CD4-positive, CD25-positive, alpha-beta regulatory T cell (primary cell): ENCODE data around the gene MERTK. TPM values are rescaled to one million over a fixed set of nuclear protein-coding genes. Genes with fewer than 3 reads are reported as not detected.

Experiments used
- ATAC-seq, 2 donors: fragments of 150-1000 bp; cut with Tn5 transposase; one replicate each; pipeline ENCODE4 v1.10.0; 2021; ENCODE audit warnings: low read depth in 2 of 2, moderate number of reproducible peaks in 2 of 2, moderate library complexity in 1 of 2
- DNase-seq, 3 donors: peaks; one replicate each; pipeline versions ENCODE4 v3.0.0 to v3.0.0-alpha.2; 2012 to 2022; ENCODE audit warnings: mixed read lengths in 1 of 3
- H3K27ac ChIP-seq: one replicate; pipeline ENCODE4 v1.7.0; 2013; ENCODE audit warnings: mild to moderate bottlenecking, low read length; ENCODE audit not compliant: insufficient read depth, poor library complexity, severe bottlenecking
- H3K27me3 ChIP-seq: one replicate; pipeline ENCODE4 v1.7.0; 2013; ENCODE audit warnings: low read length; ENCODE audit not compliant: control insufficient read depth, insufficient read depth
- H3K36me3 ChIP-seq: one replicate; pipeline ENCODE4 v1.7.0; 2013; ENCODE audit warnings: mild to moderate bottlenecking, low read length, moderate library complexity; ENCODE audit not compliant: control insufficient read depth, insufficient read depth
- H3K4me1 ChIP-seq: 2 replicates; pipeline ENCODE4 v1.7.0; 2013; ENCODE audit warnings: mild to moderate bottlenecking, low read length; ENCODE audit not compliant: insufficient read depth, control insufficient read depth, poor library complexity, severe bottlenecking
- H3K4me3 ChIP-seq: one replicate; pipeline ENCODE4 v1.7.0; 2013; ENCODE audit warnings: low read depth, mild to moderate bottlenecking, low read length, moderate library complexity
- H3K9me3 ChIP-seq, 2 experiments: 1 replicate in 1 of 2; 2 replicates in 1 of 2; pipeline ENCODE4 v1.7.0; 2013; ENCODE audit warnings: low read length in 2 of 2, mild to moderate bottlenecking in 1 of 2, moderate library complexity in 1 of 2; ENCODE audit not compliant: control insufficient read depth in 2 of 2
- H3K27ac Mint-ChIP-seq, 3 donors: one replicate each; pipeline ENCODE4 v1.8.0; 2020 to 2022; ENCODE audit warnings: mild to moderate bottlenecking in 3 of 3, mixed read lengths in 3 of 3, moderate library complexity in 2 of 3
- H3K27me3 Mint-ChIP-seq: one replicate; pipeline ENCODE4 v1.8.0; 2022; ENCODE audit warnings: mild to moderate bottlenecking, mixed read lengths
- H3K36me3 Mint-ChIP-seq: one replicate; pipeline ENCODE4 v1.8.0; 2020; ENCODE audit warnings: mixed read lengths
- H3K4me1 Mint-ChIP-seq, 4 donors: one replicate each; pipeline ENCODE4 v1.8.0; 2020 to 2022; ENCODE audit warnings: mixed read lengths in 4 of 4, mild to moderate bottlenecking in 1 of 4
- H3K4me3 Mint-ChIP-seq, 4 donors: one replicate each; pipeline ENCODE4 v1.8.0; 2020 to 2022; ENCODE audit warnings: mild to moderate bottlenecking in 4 of 4, mixed read lengths in 4 of 4, moderate library complexity in 3 of 4
- H3K9me3 Mint-ChIP-seq, 7 donors: one replicate each; pipeline ENCODE4 v1.8.0; 2020 to 2022; ENCODE audit warnings: mixed read lengths in 7 of 7, mild to moderate bottlenecking in 3 of 7, moderate library complexity in 2 of 7
- polyA plus RNA-seq, 4 donors: library from polyadenylated mRNA; unstranded; fragments of 300-500 nt; fragmentation: Illumina TruSeq; gene quantifications; one replicate each; pipeline ENCODE4 v1.2.3, GENCODE V29; 2021
- total RNA-seq: library from RNA; stranded (reverse); gene quantifications from one replicate; pipeline ENCODE4 v1.2.3, GENCODE V29; 2022

MERTK gene
- total and polyA plus RNA-seq, 5 donors from 2014 or later = 0.20 TPM; not detected in 4

GRCh38 chr2:112007493-112007892 is 109.1 kb downstream of the MERTK start:
- DNase-seq = no peak
- H3K4me1 ChIP-seq = no peaks in the 10 kb centered on the region
- Mint-ChIP-seq H3K9me3 (no peaks in the 10 kb centered on the region), H3K4me3 (no peak overlapping the region), H3K36me3 (no peaks in the 10 kb centered on the region), H3K4me1 (no peaks in the 10 kb centered on the region), H3K27me3 (peaks cover 6% of the 10 kb centered on the region), H3K27ac (no peak overlapping the region)
- H3K4me3 ChIP-seq = no peak overlapping the region
- ATAC-seq = no peak
- no peaks in the 10 kb centered on the region for H3K36me3 ChIP-seq
- no peaks in the 10 kb centered on the region for H3K9me3 ChIP-seq
- no peaks in the 10 kb centered on the region for H3K27me3 ChIP-seq
- H3K27ac ChIP-seq = no peak overlapping the region

DNA sequence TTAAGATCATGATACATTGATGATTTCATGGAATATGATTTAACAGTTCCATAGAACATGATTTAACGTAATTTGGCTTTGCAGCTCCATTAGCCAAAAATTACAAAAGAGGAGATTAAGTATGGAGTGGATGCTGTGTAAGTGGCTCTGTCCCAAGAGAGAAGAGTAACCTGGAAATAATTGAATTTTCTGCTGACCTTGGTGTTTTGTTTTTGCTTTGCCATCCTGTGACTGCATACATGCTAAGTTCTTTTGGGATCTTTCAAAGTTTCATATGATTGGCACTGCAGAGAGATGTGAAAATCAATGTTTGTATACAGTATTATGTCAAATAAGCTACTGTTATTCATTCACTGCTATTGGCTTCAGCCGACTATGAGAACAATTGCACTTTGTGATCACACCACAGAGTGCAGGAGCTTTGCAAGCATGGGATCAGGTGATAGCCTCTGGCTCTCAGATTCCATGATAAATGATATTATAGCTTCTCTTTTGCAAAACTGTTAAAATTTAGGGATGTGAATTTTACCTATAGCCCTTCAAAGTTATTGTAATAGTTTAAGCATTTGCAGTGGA is 110.6 kb downstream of the MERTK start:
- Mint-ChIP-seq H3K36me3 (no peaks in the 10 kb centered on the region), H3K4me3 (no peak overlapping the region), H3K27me3 (peaks cover 6% of the 10 kb centered on the region), H3K27ac (no peak overlapping the region), H3K4me1 (no peaks in the 10 kb centered on the region), H3K9me3 (no peaks in the 10 kb centered on the region)
- Histone ChIP-seq H3K27me3 (no peaks in the 10 kb centered on the region), H3K9me3 (no peaks in the 10 kb centered on the region), H3K36me3 (no peaks in the 10 kb centered on the region), H3K27ac (no peak overlapping the region), H3K4me1 (no peaks in the 10 kb centered on the region), H3K4me3 (no peak overlapping the region)
- no peak for DNase-seq
- no peak for ATAC-seq

- Histone ChIP-seq H3K27ac (no peak overlapping the region), H3K4me1 (no peaks in the 10 kb centered on the region), H3K4me3 (no peak overlapping the region), H3K9me3 (no peaks in the 10 kb centered on the region), H3K27me3 (no peaks in the 10 kb centered on the region), H3K36me3 (no peaks in the 10 kb centered on the region)
- H3K36me3 Mint-ChIP-seq = no peaks in the 10 kb centered on the region
- ATAC-seq (no peak), DNase-seq (no peak)
- H3K4me3 Mint-ChIP-seq = no peak overlapping the region
- H3K27ac Mint-ChIP-seq = no peak overlapping the region
- H3K4me1 Mint-ChIP-seq = no peaks in the 10 kb centered on the region
- H3K27me3 Mint-ChIP-seq = peaks cover 13% of the 10 kb centered on the region
- no peaks in the 10 kb centered on the region for H3K9me3 Mint-ChIP-seq
Measured at GRCh38 chr2:112010751-112011150, 112.3 kb downstream of the MERTK start.

- no peaks in the 10 kb centered on the region for H3K36me3 Mint-ChIP-seq
- peaks cover 16% of the 10 kb centered on the region for H3K27me3 Mint-ChIP-seq
- H3K27me3 ChIP-seq = peaks cover under 1% of the 10 kb centered on the region
- ATAC-seq = no peak
- no peaks in the 10 kb centered on the region for H3K4me1 ChIP-seq
- H3K36me3 ChIP-seq = no peaks in the 10 kb centered on the region
- H3K4me3 ChIP-seq = no peak overlapping the region
- H3K9me3 ChIP-seq = peaks cover 0 to under 1% of the 10 kb centered on the region in 2 experiments
- H3K9me3 Mint-ChIP-seq = no peaks in the 10 kb centered on the region
- H3K4me3 Mint-ChIP-seq = no peak overlapping the region
- H3K27ac ChIP-seq = no peak overlapping the region
- no peaks in the 10 kb centered on the region for H3K4me1 Mint-ChIP-seq
- DNase-seq = no peak
- H3K27ac Mint-ChIP-seq = no peak overlapping the region
Measured at GRCh38 chr2:112012556-112012955, 114.1 kb downstream of the MERTK start.

GRCh38 chr2:112018846-112019245 is 120.4 kb downstream of the MERTK start:
- no peak overlapping the region for H3K27ac ChIP-seq
- no peak overlapping the region for H3K27ac Mint-ChIP-seq
- H3K9me3 Mint-ChIP-seq = peaks cover 0 to 3% (median 0%) of the 10 kb centered on the region in 7 donors
- H3K36me3 Mint-ChIP-seq = no peaks in the 10 kb centered on the region
- H3K9me3 ChIP-seq = peaks cover 0 to 2% of the 10 kb centered on the region in 2 experiments
- no peaks in the 10 kb centered on the region for H3K4me1 Mint-ChIP-seq
- peaks cover 15% of the 10 kb centered on the region for H3K27me3 Mint-ChIP-seq
- DNase-seq (no peak), ATAC-seq (no peak)
- H3K4me1 ChIP-seq = no peaks in the 10 kb centered on the region
- peaks cover 9% of the 10 kb centered on the region for H3K27me3 ChIP-seq
- no peaks in the 10 kb centered on the region for H3K36me3 ChIP-seq
- H3K4me3 ChIP-seq = no peak overlapping the region
- no peak overlapping the region for H3K4me3 Mint-ChIP-seq

GRCh38 chr2:112019569-112019982 is 121.2 kb downstream of the MERTK start:
- Histone ChIP-seq H3K36me3 (no peaks in the 10 kb centered on the region), H3K9me3 (peaks cover 0 to 2% of the 10 kb centered on the region in 2 experiments), H3K27ac (no peak overlapping the region), H3K4me1 (no peaks in the 10 kb centered on the region), H3K4me3 (no peak overlapping the region), H3K27me3 (peaks cover 9% of the 10 kb centered on the region)
- Mint-ChIP-seq H3K27ac (no peak overlapping the region), H3K27me3 (peaks cover 15% of the 10 kb centered on the region), H3K36me3 (no peaks in the 10 kb centered on the region), H3K4me1 (no peaks in the 10 kb centered on the region), H3K4me3 (no peak overlapping the region), H3K9me3 (peaks cover 0 to 3% (median 0%) of the 10 kb centered on the region in 7 donors)
- ATAC-seq (no peak), DNase-seq (no peak)

GRCh38 chr2:112020561-112020960 is 122.2 kb downstream of the MERTK start:
- Mint-ChIP-seq H3K4me1 (no peaks in the 10 kb centered on the region), H3K9me3 (peaks cover 0 to 3% (median 0%) of the 10 kb centered on the region in 7 donors), H3K27ac (peak overlapping the region in 1 of 3 donors; percentile 85), H3K4me3 (no peak overlapping the region), H3K27me3 (peaks cover 14% of the 10 kb centered on the region), H3K36me3 (no peaks in the 10 kb centered on the region)
- Histone ChIP-seq H3K27me3 (peaks cover 9% of the 10 kb centered on the region), H3K36me3 (no peaks in the 10 kb centered on the region), H3K27ac (no peak overlapping the region), H3K4me3 (no peak overlapping the region), H3K9me3 (peaks cover 0 to 2% of the 10 kb centered on the region in 2 experiments), H3K4me1 (no peaks in the 10 kb centered on the region)
- no peak for ATAC-seq
- no peak for DNase-seq

DNA sequence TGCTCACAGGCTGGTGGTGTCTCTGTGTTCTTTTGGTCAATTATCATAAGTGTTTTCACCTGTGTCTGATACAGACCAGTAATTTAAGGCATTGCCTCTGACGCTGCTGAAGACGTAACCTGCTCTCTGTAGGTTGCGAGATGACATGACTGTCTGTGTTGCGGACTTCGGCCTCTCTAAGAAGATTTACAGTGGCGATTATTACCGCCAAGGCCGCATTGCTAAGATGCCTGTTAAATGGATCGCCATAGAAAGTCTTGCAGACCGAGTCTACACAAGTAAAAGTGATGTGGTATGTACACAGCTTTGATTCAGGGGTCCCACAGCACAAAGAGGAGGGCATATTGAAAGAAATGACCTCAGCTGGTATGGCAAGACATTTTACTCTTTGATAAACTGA is 122.9 kb downstream of the MERTK start:
- H3K27ac ChIP-seq = no peak overlapping the region
- ATAC-seq (no peak), DNase-seq (no peak)
- Mint-ChIP-seq H3K36me3 (no peaks in the 10 kb centered on the region), H3K27ac (no peak overlapping the region), H3K27me3 (peaks cover 14% of the 10 kb centered on the region), H3K4me3 (no peak overlapping the region), H3K9me3 (peaks cover 0 to 3% (median 0%) of the 10 kb centered on the region in 7 donors), H3K4me1 (no peaks in the 10 kb centered on the region)
- peaks cover 9% of the 10 kb centered on the region for H3K27me3 ChIP-seq
- H3K9me3 ChIP-seq = peaks cover 0 to 2% of the 10 kb centered on the region in 2 experiments
- H3K4me3 ChIP-seq = no peak overlapping the region
- no peaks in the 10 kb centered on the region for H3K36me3 ChIP-seq
- no peaks in the 10 kb centered on the region for H3K4me1 ChIP-seq
